ENCODE results near the gene NPHP4. TPM values are rescaled to one million over a fixed set of nuclear protein-coding genes. Genes with fewer than 3 reads are reported as not detected.

NPHP4 gene
- total RNA-seq, 1 experiment from 2014 or later, result 16.8 TPM

DNA sequence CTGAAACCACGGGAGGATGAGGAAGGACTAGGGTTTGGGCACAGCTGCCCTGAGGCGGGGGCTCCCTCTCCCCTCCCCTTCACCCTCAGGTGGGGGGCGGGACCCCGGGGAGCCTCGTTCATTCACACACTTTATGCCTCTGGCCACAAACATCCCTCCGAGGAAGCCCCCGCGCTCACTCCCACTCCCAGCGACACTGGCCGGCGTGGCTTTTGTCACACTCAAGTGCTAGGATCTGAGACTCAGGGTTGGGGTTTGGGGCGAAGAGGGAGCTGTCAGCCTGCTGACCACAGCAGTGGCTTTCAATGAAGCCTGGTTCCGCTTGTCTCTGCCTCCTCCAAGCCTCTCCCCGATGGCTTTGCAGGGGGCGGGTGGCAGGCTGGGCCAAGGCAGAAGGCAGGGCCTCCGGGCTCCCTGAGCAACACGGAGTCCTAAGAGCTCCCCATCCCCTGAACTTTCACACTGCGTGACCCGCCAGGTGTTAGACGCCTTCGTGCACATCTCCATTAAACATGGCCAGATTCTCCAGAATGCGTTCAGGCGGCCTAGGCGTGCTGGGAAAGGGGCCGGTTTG is 178.1 kb downstream of the NPHP4 start:
- Mint-ChIP-seq H3K4me3 (no peak overlapping the region), H3K9me3 (peaks cover 13% of the 10 kb centered on the region), H3K4me1 (peaks cover 12% of the 10 kb centered on the region), H3K36me3 (peaks cover 4% of the 10 kb centered on the region; the same call in 1 of the 2 replicates), H3K27me3 (ENCODE audit: low read depth) (peaks cover 4% of the 10 kb centered on the region; the same call in 1 of the 2 replicates), H3K27ac (no peak overlapping the region)
- DNase-seq (ENCODE audit: low spot score) (no peak), ATAC-seq (no peak)
- CTCF ChIA-PET, result interaction anchor here (0.6 kb wide), 1 partner anchor 221 kb away, joined by 3 read pairs; no protein-coding TSS in a partner anchor
- TF ChIP-seq, protein P1, sequence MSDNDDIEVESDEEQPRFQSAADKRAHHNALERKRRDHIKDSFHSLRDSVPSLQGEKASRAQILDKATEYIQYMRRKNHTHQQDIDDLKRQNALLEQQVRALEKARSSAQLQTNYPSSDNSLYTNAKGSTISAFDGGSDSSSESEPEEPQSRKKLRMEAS (CRISPR knock-in tag; IDR thresholded peaks at IDR 0.05), result no peak
- no peak for TF ChIP-seq NFATC4 (CRISPR knock-in tag; IDR thresholded peaks at IDR 0.05)
- no peak for TF ChIP-seq JUN (CRISPR knock-in tag; IDR thresholded peaks at IDR 0.05)
- TF ChIP-seq ATF2 (CRISPR knock-in tag; IDR thresholded peaks at IDR 0.05; ENCODE audit: borderline replicate concordance, low read depth), result no peak
- TF ChIP-seq, protein P2, sequence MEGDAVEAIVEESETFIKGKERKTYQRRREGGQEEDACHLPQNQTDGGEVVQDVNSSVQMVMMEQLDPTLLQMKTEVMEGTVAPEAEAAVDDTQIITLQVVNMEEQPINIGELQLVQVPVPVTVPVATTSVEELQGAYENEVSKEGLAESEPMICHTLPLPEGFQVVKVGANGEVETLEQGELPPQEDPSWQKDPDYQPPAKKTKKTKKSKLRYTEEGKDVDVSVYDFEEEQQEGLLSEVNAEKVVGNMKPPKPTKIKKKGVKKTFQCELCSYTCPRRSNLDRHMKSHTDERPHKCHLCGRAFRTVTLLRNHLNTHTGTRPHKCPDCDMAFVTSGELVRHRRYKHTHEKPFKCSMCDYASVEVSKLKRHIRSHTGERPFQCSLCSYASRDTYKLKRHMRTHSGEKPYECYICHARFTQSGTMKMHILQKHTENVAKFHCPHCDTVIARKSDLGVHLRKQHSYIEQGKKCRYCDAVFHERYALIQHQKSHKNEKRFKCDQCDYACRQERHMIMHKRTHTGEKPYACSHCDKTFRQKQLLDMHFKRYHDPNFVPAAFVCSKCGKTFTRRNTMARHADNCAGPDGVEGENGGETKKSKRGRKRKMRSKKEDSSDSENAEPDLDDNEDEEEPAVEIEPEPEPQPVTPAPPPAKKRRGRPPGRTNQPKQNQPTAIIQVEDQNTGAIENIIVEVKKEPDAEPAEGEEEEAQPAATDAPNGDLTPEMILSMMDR (IDR thresholded peaks at IDR 0.05), result no peak
- no peak for TF ChIP-seq E2F4 (CRISPR knock-in tag; IDR thresholded peaks at IDR 0.05; ENCODE audit: borderline replicate concordance, low read depth)
- no peak for TF ChIP-seq PRRX2 (CRISPR knock-in tag; IDR thresholded peaks at IDR 0.05)
- TF ChIP-seq CBFB (CRISPR knock-in tag; IDR thresholded peaks at IDR 0.05; ENCODE audit: low read depth), result no peak
- TF ChIP-seq SP1 (CRISPR knock-in tag; conservative IDR thresholded peaks at IDR 0.05), result no peak
- no peak for TF ChIP-seq SMAD3 (CRISPR knock-in tag; IDR thresholded peaks at IDR 0.05; ENCODE audit: borderline replicate concordance)
- TF ChIP-seq ZNF232 (CRISPR knock-in tag; IDR thresholded peaks at IDR 0.05), result no peak
- TF ChIP-seq, protein P3, sequence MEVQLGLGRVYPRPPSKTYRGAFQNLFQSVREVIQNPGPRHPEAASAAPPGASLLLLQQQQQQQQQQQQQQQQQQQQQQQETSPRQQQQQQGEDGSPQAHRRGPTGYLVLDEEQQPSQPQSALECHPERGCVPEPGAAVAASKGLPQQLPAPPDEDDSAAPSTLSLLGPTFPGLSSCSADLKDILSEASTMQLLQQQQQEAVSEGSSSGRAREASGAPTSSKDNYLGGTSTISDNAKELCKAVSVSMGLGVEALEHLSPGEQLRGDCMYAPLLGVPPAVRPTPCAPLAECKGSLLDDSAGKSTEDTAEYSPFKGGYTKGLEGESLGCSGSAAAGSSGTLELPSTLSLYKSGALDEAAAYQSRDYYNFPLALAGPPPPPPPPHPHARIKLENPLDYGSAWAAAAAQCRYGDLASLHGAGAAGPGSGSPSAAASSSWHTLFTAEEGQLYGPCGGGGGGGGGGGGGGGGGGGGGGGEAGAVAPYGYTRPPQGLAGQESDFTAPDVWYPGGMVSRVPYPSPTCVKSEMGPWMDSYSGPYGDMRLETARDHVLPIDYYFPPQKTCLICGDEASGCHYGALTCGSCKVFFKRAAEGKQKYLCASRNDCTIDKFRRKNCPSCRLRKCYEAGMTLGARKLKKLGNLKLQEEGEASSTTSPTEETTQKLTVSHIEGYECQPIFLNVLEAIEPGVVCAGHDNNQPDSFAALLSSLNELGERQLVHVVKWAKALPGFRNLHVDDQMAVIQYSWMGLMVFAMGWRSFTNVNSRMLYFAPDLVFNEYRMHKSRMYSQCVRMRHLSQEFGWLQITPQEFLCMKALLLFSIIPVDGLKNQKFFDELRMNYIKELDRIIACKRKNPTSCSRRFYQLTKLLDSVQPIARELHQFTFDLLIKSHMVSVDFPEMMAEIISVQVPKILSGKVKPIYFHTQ (CRISPR knock-in tag; IDR thresholded peaks at IDR 0.05), result no peak
- TF ChIP-seq, protein P4, sequence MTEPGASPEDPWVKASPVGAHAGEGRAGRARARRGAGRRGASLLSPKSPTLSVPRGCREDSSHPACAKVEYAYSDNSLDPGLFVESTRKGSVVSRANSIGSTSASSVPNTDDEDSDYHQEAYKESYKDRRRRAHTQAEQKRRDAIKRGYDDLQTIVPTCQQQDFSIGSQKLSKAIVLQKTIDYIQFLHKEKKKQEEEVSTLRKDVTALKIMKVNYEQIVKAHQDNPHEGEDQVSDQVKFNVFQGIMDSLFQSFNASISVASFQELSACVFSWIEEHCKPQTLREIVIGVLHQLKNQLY (CRISPR knock-in tag; IDR thresholded peaks at IDR 0.05), result no peak
- POLR2A ChIA-PET, result no interaction called here

DNA sequence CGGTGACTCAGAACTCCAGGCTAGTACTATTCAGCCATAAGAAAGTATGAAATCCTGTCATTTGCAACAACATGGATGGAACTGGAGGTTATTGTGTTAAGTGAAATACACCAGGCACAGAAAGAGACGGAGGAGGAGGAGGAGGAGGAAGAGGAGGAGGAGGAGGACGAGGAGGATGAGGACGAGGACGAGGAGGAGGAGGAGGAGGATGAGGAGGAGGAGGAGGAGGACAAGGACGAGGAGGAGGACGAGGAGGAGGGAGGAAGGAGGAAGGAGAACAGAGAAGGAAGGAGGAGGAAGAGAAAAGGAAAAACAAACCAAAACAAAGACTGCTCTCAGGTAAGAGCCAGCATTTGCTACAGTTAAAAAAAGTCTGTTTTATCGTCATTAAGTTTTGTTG is 178.7 kb downstream of the NPHP4 start:
- H3K27ac Mint-ChIP-seq, result no peak overlapping the region
- peaks cover 7% of the 10 kb centered on the region for H3K9me3 Mint-ChIP-seq
- peaks cover 1% of the 10 kb centered on the region; the same call in 1 of the 2 replicates for H3K27me3 Mint-ChIP-seq (ENCODE audit: low read depth)
- peaks cover under 1% of the 10 kb centered on the region; the same call in 1 of the 2 replicates for H3K36me3 Mint-ChIP-seq
- no peak for DNase-seq (ENCODE audit: low spot score)
- peaks cover 12% of the 10 kb centered on the region for H3K4me1 Mint-ChIP-seq
- ATAC-seq, result no peak
- ChIA-PET CTCF (interaction anchor here (0.6 kb wide), 1 partner anchor 220 kb away, joined by 3 read pairs; no protein-coding TSS in a partner anchor), POLR2A (no interaction called here)
- H3K4me3 Mint-ChIP-seq, result no peak overlapping the region
- TF ChIP-seq RORB (CRISPR knock-in tag; IDR thresholded peaks at IDR 0.05) (no peak), TEAD4 (CRISPR knock-in tag; IDR thresholded peaks at IDR 0.05) (no peak), E2F1 (CRISPR knock-in tag; IDR thresholded peaks at IDR 0.05) (no peak), E2F4 (CRISPR knock-in tag; IDR thresholded peaks at IDR 0.05; ENCODE audit: borderline replicate concordance, low read depth) (no peak), MXD4 (CRISPR knock-in tag; IDR thresholded peaks at IDR 0.05; ENCODE audit: borderline replicate concordance) (no peak)
- TF ChIP-seq, protein P5, sequence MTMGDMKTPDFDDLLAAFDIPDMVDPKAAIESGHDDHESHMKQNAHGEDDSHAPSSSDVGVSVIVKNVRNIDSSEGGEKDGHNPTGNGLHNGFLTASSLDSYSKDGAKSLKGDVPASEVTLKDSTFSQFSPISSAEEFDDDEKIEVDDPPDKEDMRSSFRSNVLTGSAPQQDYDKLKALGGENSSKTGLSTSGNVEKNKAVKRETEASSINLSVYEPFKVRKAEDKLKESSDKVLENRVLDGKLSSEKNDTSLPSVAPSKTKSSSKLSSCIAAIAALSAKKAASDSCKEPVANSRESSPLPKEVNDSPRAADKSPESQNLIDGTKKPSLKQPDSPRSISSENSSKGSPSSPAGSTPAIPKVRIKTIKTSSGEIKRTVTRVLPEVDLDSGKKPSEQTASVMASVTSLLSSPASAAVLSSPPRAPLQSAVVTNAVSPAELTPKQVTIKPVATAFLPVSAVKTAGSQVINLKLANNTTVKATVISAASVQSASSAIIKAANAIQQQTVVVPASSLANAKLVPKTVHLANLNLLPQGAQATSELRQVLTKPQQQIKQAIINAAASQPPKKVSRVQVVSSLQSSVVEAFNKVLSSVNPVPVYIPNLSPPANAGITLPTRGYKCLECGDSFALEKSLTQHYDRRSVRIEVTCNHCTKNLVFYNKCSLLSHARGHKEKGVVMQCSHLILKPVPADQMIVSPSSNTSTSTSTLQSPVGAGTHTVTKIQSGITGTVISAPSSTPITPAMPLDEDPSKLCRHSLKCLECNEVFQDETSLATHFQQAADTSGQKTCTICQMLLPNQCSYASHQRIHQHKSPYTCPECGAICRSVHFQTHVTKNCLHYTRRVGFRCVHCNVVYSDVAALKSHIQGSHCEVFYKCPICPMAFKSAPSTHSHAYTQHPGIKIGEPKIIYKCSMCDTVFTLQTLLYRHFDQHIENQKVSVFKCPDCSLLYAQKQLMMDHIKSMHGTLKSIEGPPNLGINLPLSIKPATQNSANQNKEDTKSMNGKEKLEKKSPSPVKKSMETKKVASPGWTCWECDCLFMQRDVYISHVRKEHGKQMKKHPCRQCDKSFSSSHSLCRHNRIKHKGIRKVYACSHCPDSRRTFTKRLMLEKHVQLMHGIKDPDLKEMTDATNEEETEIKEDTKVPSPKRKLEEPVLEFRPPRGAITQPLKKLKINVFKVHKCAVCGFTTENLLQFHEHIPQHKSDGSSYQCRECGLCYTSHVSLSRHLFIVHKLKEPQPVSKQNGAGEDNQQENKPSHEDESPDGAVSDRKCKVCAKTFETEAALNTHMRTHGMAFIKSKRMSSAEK (CRISPR knock-in tag; IDR thresholded peaks at IDR 0.05; ENCODE audit: borderline replicate concordance), result no peak
